ENCODE data around the gene FOXN3.

DNA sequence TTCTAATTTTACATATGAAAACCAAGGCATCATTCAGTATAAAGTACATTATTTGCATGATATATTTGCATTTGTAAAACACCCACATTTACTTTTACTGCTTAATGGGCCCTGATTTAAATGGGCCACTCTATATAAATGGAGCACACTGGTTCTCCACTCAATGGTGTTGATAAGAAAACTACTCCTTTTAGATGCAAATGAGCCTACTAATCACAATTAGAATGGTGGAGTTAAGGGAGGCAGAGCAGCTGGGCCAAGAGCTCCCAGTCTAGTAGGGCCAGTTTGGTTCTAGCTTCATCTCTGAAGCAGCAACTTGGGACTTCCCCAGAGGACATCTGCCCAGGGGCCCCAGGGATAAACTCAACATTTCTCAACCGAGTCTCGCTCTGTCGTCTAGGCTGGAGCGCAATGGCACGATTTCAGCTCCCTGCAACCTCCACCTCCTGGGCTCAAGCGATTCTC, 120.7 kb downstream of the FOXN3 start:
- TF ChIP-seq CTCF (IDR thresholded peaks at IDR 0.05 in 4 of 5, conservative IDR thresholded peaks at IDR 0.05 in 1 of 5) (no peak), POLR2A (IDR thresholded peaks at IDR 0.05) (no peak)

All from gastrocnemius medialis (tissue), 4 donors.